Activated naive CD8-positive, alpha-beta T cell treated with anti-CD3 and anti-CD28 coated beads for 36 hours (primary cell): Measurements from ENCODE around the gene CARS1. TPM values are rescaled to one million over a fixed set of nuclear protein-coding genes. Genes with fewer than 3 reads are reported as not detected.

ENCODE experiments used
- DNase-seq: peaks from one replicate; pipeline ENCODE4 v3.0.0; 2021
- H3K27ac Mint-ChIP-seq: one replicate; pipeline ENCODE4 v1.8.0; 2022; ENCODE audit warnings: mild to moderate bottlenecking, moderate library complexity, mixed read lengths
- H3K27me3 Mint-ChIP-seq: one replicate; pipeline ENCODE4 v1.8.0; 2022; ENCODE audit warnings: mild to moderate bottlenecking, mixed read lengths
- H3K36me3 Mint-ChIP-seq: one replicate; pipeline ENCODE4 v1.8.0; 2021; ENCODE audit warnings: mild to moderate bottlenecking, mixed read lengths
- H3K4me1 Mint-ChIP-seq: one replicate; pipeline ENCODE4 v1.8.0; 2021; ENCODE audit warnings: mixed read lengths
- H3K4me3 Mint-ChIP-seq: one replicate; pipeline ENCODE4 v1.8.0; 2022; ENCODE audit warnings: mild to moderate bottlenecking, moderate library complexity, mixed read lengths
- H3K9me3 Mint-ChIP-seq: one replicate; pipeline ENCODE4 v1.8.0; 2022; ENCODE audit warnings: mixed read lengths
- total RNA-seq, 2 experiments: library from RNA; stranded (reverse); gene quantifications; one replicate each; pipeline ENCODE4 v1.2.3, GENCODE V29; 2021

CARS1 gene
- total RNA-seq, 2 experiments from 2014 or later: 96.6 to 101 TPM

GRCh38 chr11:3015796-3016195, 41.4 kb downstream of the CARS1 start:
- Mint-ChIP-seq H3K4me3 (no peak overlapping the region), H3K27ac (peak overlapping the region; percentile 89), H3K36me3 (peaks cover 33% of the 10 kb centered on the region), H3K4me1 (peaks cover 54% of the 10 kb centered on the region), H3K27me3 (no peaks in the 10 kb centered on the region), H3K9me3 (no peaks in the 10 kb centered on the region)
- no peak for DNase-seq

- H3K4me1 Mint-ChIP-seq: peaks cover 55% of the 10 kb centered on the region
- H3K27me3 Mint-ChIP-seq: no peaks in the 10 kb centered on the region
- DNase-seq: no peak
- H3K9me3 Mint-ChIP-seq: no peaks in the 10 kb centered on the region
- peak overlapping the region; percentile 20 for H3K4me3 Mint-ChIP-seq
- H3K36me3 Mint-ChIP-seq: peaks cover 33% of the 10 kb centered on the region
- peak overlapping the region; percentile 89 for H3K27ac Mint-ChIP-seq
These were observed 42.3 kb downstream of the CARS1 start for GRCh38 chr11:3014943-3015342.

- Mint-ChIP-seq H3K9me3 (no peaks in the 10 kb centered on the region), H3K36me3 (peaks cover 33% of the 10 kb centered on the region), H3K27ac (peak overlapping the region; percentile 89), H3K4me1 (peaks cover 56% of the 10 kb centered on the region), H3K27me3 (no peaks in the 10 kb centered on the region), H3K4me3 (peak overlapping the region; percentile 32)
- DNase-seq: peak; percentile 74
These were observed 42.9 kb downstream of the CARS1 start for GRCh38 chr11:3014057-3014938.

GRCh38 chr11:3011891-3012885, 45.0 kb downstream of the CARS1 start:
- peaks cover 31% of the 10 kb centered on the region for H3K36me3 Mint-ChIP-seq
- no peak for DNase-seq
- H3K27ac Mint-ChIP-seq: no peak overlapping the region
- H3K27me3 Mint-ChIP-seq: no peaks in the 10 kb centered on the region
- no peak overlapping the region for H3K4me3 Mint-ChIP-seq
- H3K9me3 Mint-ChIP-seq: no peaks in the 10 kb centered on the region
- H3K4me1 Mint-ChIP-seq: peaks cover 59% of the 10 kb centered on the region

GRCh38 chr11:3010521-3011275, 46.5 kb downstream of the CARS1 start:
- H3K27ac Mint-ChIP-seq: peak overlapping the region; percentile 63
- H3K4me1 Mint-ChIP-seq: peaks cover 56% of the 10 kb centered on the region
- no peaks in the 10 kb centered on the region for H3K27me3 Mint-ChIP-seq
- no peak overlapping the region for H3K4me3 Mint-ChIP-seq
- no peaks in the 10 kb centered on the region for H3K9me3 Mint-ChIP-seq
- DNase-seq: no peak
- peaks cover 30% of the 10 kb centered on the region for H3K36me3 Mint-ChIP-seq

- DNase-seq: no peak
- Mint-ChIP-seq H3K4me3 (no peak overlapping the region), H3K27ac (peak overlapping the region; percentile 81), H3K27me3 (no peaks in the 10 kb centered on the region), H3K4me1 (peaks cover 53% of the 10 kb centered on the region), H3K9me3 (no peaks in the 10 kb centered on the region), H3K36me3 (peaks cover 29% of the 10 kb centered on the region)
These were observed 47.2 kb downstream of the CARS1 start for GRCh38 chr11:3010004-3010403.

GRCh38 chr11:3009481-3009880, 47.7 kb downstream of the CARS1 start:
- Mint-ChIP-seq H3K4me1 (peaks cover 49% of the 10 kb centered on the region), H3K9me3 (no peaks in the 10 kb centered on the region), H3K27ac (peak overlapping the region; percentile 81), H3K27me3 (no peaks in the 10 kb centered on the region), H3K4me3 (no peak overlapping the region), H3K36me3 (peaks cover 31% of the 10 kb centered on the region)
- no peak for DNase-seq

- peak overlapping the region; percentile 67 for H3K27ac Mint-ChIP-seq
- no peaks in the 10 kb centered on the region for H3K9me3 Mint-ChIP-seq
- no peaks in the 10 kb centered on the region for H3K27me3 Mint-ChIP-seq
- no peak overlapping the region for H3K4me3 Mint-ChIP-seq
- H3K4me1 Mint-ChIP-seq: peaks cover 48% of the 10 kb centered on the region
- H3K36me3 Mint-ChIP-seq: peaks cover 35% of the 10 kb centered on the region
- DNase-seq: no peak
These were observed 48.4 kb downstream of the CARS1 start for GRCh38 chr11:3008746-3009336.

GRCh38 chr11:3007404-3008010, 49.7 kb downstream of the CARS1 start:
- Mint-ChIP-seq H3K9me3 (no peaks in the 10 kb centered on the region), H3K27me3 (no peaks in the 10 kb centered on the region), H3K27ac (peak overlapping the region; percentile 74), H3K36me3 (peaks cover 39% of the 10 kb centered on the region), H3K4me3 (peak overlapping the region; percentile 58), H3K4me1 (peaks cover 48% of the 10 kb centered on the region)
- DNase-seq: no peak

- Mint-ChIP-seq H3K4me1 (peaks cover 48% of the 10 kb centered on the region), H3K4me3 (peak overlapping the region; percentile 58), H3K27me3 (no peaks in the 10 kb centered on the region), H3K36me3 (peaks cover 38% of the 10 kb centered on the region), H3K27ac (peak overlapping the region; percentile 74), H3K9me3 (no peaks in the 10 kb centered on the region)
- DNase-seq: peak; percentile 68
These were observed 50.5 kb downstream of the CARS1 start for GRCh38 chr11:3006505-3007260.

- no peaks in the 10 kb centered on the region for H3K27me3 Mint-ChIP-seq
- no peak for DNase-seq
- peaks cover 37% of the 10 kb centered on the region for H3K4me1 Mint-ChIP-seq
- no peaks in the 10 kb centered on the region for H3K9me3 Mint-ChIP-seq
- H3K4me3 Mint-ChIP-seq: no peak overlapping the region
- H3K36me3 Mint-ChIP-seq: peaks cover 34% of the 10 kb centered on the region
- no peak overlapping the region for H3K27ac Mint-ChIP-seq
These were observed 52.7 kb downstream of the CARS1 start for GRCh38 chr11:3004481-3004880.

- Mint-ChIP-seq H3K4me1 (peaks cover 32% of the 10 kb centered on the region), H3K9me3 (no peaks in the 10 kb centered on the region), H3K36me3 (peaks cover 34% of the 10 kb centered on the region), H3K27me3 (no peaks in the 10 kb centered on the region), H3K4me3 (no peak overlapping the region), H3K27ac (peak overlapping the region; percentile 36)
- DNase-seq: no peak
These were observed 53.6 kb downstream of the CARS1 start for GRCh38 chr11:3003396-3004231.

GRCh38 chr11:3002871-3003270, 54.4 kb downstream of the CARS1 start:
- Mint-ChIP-seq H3K9me3 (no peaks in the 10 kb centered on the region), H3K4me3 (no peak overlapping the region), H3K36me3 (peaks cover 31% of the 10 kb centered on the region)

More at GRCh38 chr11:3002871-3003270, 54.4 kb downstream of the CARS1 start:
- DNase-seq: no peak
- Mint-ChIP-seq H3K27ac (peak overlapping the region; percentile 36), H3K4me1 (peaks cover 29% of the 10 kb centered on the region), H3K27me3 (no peaks in the 10 kb centered on the region)
